ENCODE data around the gene SH3TC1.

SH3TC1 gene

DNA sequence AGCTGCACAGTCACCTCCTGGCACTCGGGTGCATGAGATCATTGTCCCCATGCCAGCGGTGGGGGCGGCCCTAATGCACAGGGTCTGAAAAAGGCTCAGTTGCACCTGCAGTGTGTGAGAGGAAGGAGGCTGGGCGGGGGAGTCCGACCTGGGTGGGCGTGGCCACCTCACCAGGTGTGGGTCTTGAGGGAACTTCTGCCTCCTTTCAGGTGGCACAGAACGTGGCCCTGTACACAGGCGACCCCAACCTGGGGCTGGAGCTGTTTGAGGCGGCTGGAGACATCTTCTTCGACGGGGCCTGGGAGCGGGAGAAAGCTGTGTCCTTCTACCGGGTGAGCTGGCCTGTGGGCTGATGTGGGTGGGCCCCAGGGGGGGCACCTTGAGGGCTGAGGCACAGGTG lies 36.1 kb downstream of the SH3TC1 start:
- H3K9me3 ChIP-seq (ENCODE audit: control insufficient read depth, insufficient read depth, low read length): no peaks in the 10 kb centered on the region
- H3K4me1 ChIP-seq (ENCODE audit: control insufficient read depth, insufficient read depth, low read length): peaks cover 4% of the 10 kb centered on the region; the same call in 1 of the 2 replicates
- no peak overlapping the region for H3K9ac ChIP-seq (ENCODE audit: low read depth, low read length)
- H3K36me3 ChIP-seq (ENCODE audit: control insufficient read depth, insufficient read depth, low read length): no peaks in the 10 kb centered on the region
- H3K4me3 ChIP-seq (ENCODE audit: low read depth, low read length): no peak overlapping the region
- no peaks in the 10 kb centered on the region for H3K27me3 ChIP-seq (ENCODE audit: control insufficient read depth, insufficient read depth, low read length)
- H3K27ac ChIP-seq (ENCODE audit: low read depth, low read length): no peak overlapping the region

DNA sequence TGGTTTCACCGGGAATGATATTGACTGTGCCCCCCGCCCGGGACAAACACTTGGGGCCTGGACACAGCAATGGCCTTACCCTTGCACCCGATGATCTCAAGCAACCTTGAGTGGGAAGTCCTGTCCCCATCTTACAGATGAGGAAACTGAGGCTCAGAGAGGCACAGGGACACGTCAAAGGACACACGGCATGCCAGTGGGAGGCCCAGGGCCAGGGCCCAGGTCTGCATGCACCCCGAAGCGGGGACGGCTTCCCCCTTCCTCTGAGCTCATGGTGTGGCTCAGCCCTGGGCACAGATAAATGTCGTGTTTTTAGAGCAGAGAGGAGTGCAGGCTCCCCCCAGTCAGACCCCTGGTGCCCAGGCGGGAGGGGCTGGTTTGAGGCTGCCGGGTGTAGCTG lies 36.6 kb downstream of the SH3TC1 start:
- Histone ChIP-seq H3K9ac (ENCODE audit: low read depth, low read length) (no peak overlapping the region), H3K27me3 (ENCODE audit: control insufficient read depth, insufficient read depth, low read length) (no peaks in the 10 kb centered on the region), H3K36me3 (ENCODE audit: control insufficient read depth, insufficient read depth, low read length) (no peaks in the 10 kb centered on the region), H3K4me1 (ENCODE audit: control insufficient read depth, insufficient read depth, low read length) (peaks cover 4% of the 10 kb centered on the region; the same call in 1 of the 2 replicates), H3K9me3 (ENCODE audit: control insufficient read depth, insufficient read depth, low read length) (no peaks in the 10 kb centered on the region), H3K4me3 (ENCODE audit: low read depth, low read length) (no peak overlapping the region), H3K27ac (ENCODE audit: low read depth, low read length) (no peak overlapping the region)

DNA sequence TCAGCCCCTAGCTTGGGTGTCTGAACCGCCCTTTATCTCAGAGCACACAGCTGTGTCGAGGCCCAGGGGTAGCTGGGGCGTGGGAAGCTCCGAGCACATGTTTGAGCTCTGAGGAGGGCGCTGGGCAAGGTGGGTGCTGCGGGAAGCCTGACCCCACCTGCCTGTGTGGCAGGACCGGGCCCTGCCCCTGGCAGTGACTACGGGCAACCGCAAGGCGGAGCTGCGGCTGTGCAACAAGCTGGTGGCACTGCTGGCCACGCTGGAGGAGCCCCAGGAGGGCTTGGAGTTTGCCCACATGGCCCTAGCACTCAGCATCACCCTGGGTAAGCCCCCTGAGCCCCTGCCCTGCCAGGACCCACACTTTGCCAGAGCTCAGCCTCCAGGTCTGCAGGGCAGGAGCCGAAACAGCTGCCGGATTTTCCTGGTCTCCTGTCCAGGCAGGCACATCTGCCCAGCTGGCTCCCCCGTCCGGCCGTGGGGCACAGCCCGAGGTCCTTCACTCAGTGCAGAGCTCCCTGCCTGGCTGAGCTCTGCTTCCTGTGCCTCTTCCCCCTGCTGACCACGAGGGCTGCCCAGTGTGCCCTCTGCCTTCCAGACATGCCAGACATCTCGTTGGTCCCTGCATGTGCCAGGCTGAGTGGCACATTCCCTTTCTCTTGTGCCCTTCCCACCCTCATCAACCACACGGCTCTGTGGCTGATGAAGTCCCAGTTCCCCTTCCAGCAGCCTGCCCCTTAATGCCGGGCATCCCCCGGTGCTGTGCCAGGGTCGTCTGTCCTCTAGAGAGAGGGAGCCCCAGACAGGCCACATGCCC lies 37.2 kb downstream of the SH3TC1 start:
- Histone ChIP-seq H3K36me3 (ENCODE audit: control insufficient read depth, insufficient read depth, low read length) (no peaks in the 10 kb centered on the region), H3K27me3 (ENCODE audit: control insufficient read depth, insufficient read depth, low read length) (no peaks in the 10 kb centered on the region), H3K9me3 (ENCODE audit: control insufficient read depth, insufficient read depth, low read length) (no peaks in the 10 kb centered on the region), H3K4me1 (ENCODE audit: control insufficient read depth, insufficient read depth, low read length) (peaks cover 4% of the 10 kb centered on the region; the same call in 1 of the 2 replicates), H3K27ac (ENCODE audit: low read depth, low read length) (no peak overlapping the region), H3K9ac (ENCODE audit: low read depth, low read length) (no peak overlapping the region), H3K4me3 (ENCODE audit: low read depth, low read length) (no peak overlapping the region)

DNA sequence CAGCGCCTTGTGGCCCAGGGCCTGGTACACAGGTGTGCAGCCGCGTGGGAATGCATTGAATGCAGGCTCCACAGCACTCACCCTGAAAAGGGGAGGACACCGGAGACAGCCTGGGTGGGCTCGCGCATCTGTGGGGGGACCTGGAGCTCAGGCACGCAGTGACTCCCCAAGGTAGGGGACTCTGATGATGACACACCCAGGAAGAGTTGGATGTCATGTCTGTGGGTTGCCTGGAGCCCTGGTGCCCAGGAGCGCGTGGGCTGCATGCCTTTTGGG lies 37.8 kb downstream of the SH3TC1 start:
- Histone ChIP-seq H3K4me3 (ENCODE audit: low read depth, low read length) (no peak overlapping the region), H3K9ac (ENCODE audit: low read depth, low read length) (no peak overlapping the region), H3K4me1 (ENCODE audit: control insufficient read depth, insufficient read depth, low read length) (peaks cover 4% of the 10 kb centered on the region; the same call in 1 of the 2 replicates), H3K27me3 (ENCODE audit: control insufficient read depth, insufficient read depth, low read length) (no peaks in the 10 kb centered on the region), H3K27ac (ENCODE audit: low read depth, low read length) (no peak overlapping the region), H3K36me3 (ENCODE audit: control insufficient read depth, insufficient read depth, low read length) (no peaks in the 10 kb centered on the region), H3K9me3 (ENCODE audit: control insufficient read depth, insufficient read depth, low read length) (no peaks in the 10 kb centered on the region)

DNA sequence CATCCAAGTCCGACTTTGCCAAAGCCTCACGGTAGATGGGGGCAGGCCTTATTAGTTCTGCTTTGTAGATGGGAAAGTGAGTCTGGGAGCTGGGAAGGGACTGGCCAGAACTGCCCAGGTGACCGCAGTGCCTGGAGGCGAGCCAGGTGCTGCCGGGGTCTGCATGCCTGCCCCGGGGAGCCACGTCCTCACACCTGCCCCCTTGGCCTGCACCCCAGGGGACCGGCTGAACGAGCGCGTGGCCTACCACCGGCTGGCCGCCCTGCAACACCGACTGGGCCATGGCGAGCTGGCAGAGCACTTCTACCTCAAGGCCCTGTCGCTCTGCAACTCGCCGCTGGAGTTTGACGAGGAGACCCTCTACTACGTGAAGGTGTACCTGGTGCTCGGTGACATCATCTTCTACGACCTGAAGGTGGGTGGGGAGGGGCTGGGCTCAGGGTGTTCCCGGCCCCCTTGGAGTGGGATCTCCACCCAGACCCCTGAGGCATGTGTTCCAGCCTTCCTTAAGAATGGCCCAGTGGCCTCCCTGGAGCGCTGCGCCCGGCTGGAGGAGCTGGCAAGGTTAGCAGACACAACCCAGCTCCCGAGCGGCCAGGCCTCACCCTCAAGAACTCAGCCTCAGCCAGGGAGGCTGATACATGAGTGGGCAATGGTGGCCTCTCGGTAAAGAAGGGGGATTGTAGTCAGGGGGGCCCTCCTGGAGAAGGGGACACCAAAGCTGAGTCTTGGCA lies 38.3 kb downstream of the SH3TC1 start:
- no peaks in the 10 kb centered on the region for H3K27me3 ChIP-seq (ENCODE audit: control insufficient read depth, insufficient read depth, low read length)
- H3K9ac ChIP-seq (ENCODE audit: low read depth, low read length): no peak overlapping the region
- H3K9me3 ChIP-seq (ENCODE audit: control insufficient read depth, insufficient read depth, low read length): no peaks in the 10 kb centered on the region
- H3K36me3 ChIP-seq (ENCODE audit: control insufficient read depth, insufficient read depth, low read length): no peaks in the 10 kb centered on the region
- peaks cover 4% of the 10 kb centered on the region; the same call in 1 of the 2 replicates for H3K4me1 ChIP-seq (ENCODE audit: control insufficient read depth, insufficient read depth, low read length)
- no peak overlapping the region for H3K4me3 ChIP-seq (ENCODE audit: low read depth, low read length)
- no peak overlapping the region for H3K27ac ChIP-seq (ENCODE audit: low read depth, low read length)

DNA sequence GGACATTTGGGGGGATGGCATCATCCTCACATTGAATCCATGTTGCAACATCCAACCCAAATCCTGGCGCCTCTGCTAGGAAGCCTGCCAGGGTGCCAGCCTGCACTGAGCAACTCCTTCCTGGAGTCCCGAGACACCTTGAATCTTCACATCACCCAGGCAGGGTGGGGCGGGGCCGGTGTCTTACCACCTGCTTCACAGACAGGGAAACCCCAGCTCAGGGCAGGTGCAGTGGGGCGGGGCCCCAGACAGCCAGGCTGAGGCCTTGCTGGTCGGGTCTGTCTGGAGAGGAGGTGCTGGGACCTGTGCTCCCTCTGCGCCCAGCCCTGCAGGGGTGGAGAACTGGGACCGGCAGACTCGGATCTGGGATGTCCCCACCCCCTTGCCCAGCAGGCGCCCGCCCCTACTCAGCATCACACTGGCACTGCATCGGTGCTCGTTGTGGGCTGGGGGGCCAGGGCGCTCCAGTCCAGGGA lies 39.0 kb downstream of the SH3TC1 start:
- no peak overlapping the region for H3K27ac ChIP-seq (ENCODE audit: low read depth, low read length)
- no peak overlapping the region for H3K9ac ChIP-seq (ENCODE audit: low read depth, low read length)
- H3K4me1 ChIP-seq (ENCODE audit: control insufficient read depth, insufficient read depth, low read length): peaks cover 4% of the 10 kb centered on the region; the same call in 1 of the 2 replicates
- no peak overlapping the region for H3K4me3 ChIP-seq (ENCODE audit: low read depth, low read length)
- H3K27me3 ChIP-seq (ENCODE audit: control insufficient read depth, insufficient read depth, low read length): no peaks in the 10 kb centered on the region
- no peaks in the 10 kb centered on the region for H3K9me3 ChIP-seq (ENCODE audit: control insufficient read depth, insufficient read depth, low read length)
- H3K36me3 ChIP-seq (ENCODE audit: control insufficient read depth, insufficient read depth, low read length): no peaks in the 10 kb centered on the region

DNA sequence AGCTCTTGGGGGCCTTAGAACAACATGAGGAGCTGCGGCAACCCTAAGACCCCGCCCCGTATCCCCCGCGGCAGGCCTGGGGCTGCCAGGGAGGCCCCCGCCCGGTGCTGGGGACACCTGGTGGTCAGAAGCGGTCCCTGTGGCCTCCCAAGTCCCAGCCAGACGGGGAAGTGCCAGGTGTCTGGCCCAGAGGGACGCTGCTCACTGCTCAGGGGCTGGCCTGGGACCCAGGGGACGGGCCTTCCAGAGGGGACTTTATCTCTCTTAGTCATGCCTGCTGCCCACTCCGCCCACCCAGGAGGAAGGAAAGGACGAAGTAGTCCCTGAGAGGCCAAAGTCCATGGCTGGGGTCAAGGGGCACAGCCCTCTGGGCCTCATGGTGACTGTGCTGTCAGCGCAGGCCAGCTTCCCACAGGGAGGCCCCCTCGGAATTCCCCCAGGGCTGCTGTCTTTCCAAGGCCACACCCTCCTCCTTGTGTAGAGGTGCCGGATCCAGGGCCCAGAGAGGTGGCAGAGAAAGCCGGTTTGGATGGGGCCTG lies 39.5 kb downstream of the SH3TC1 start:
- H3K27me3 ChIP-seq (ENCODE audit: control insufficient read depth, insufficient read depth, low read length): no peaks in the 10 kb centered on the region
- H3K27ac ChIP-seq (ENCODE audit: low read depth, low read length): no peak overlapping the region
- peaks cover 4% of the 10 kb centered on the region; the same call in 1 of the 2 replicates for H3K4me1 ChIP-seq (ENCODE audit: control insufficient read depth, insufficient read depth, low read length)
- H3K36me3 ChIP-seq (ENCODE audit: control insufficient read depth, insufficient read depth, low read length): no peaks in the 10 kb centered on the region
- no peak overlapping the region for H3K9ac ChIP-seq (ENCODE audit: low read depth, low read length)
- no peaks in the 10 kb centered on the region for H3K9me3 ChIP-seq (ENCODE audit: control insufficient read depth, insufficient read depth, low read length)
- H3K4me3 ChIP-seq (ENCODE audit: low read depth, low read length): no peak overlapping the region

DNA sequence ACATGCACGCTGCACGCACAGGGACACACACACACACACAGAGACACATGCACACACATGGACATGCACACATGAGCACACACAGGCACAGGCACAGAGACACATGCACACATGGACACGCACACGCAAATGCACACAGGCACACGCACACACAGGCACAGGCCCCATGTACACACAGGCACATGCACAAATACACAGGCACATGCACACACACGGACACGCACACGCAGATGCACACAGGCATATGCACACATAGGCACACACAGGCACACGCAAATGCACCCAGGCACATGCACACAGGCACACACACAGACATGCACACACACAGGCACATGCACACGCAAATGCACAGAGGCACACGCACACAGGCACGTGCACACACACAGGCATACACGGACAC lies 40.1 kb downstream of the SH3TC1 start:
- Histone ChIP-seq H3K4me1 (ENCODE audit: control insufficient read depth, insufficient read depth, low read length) (peaks cover 4% of the 10 kb centered on the region; the same call in 1 of the 2 replicates), H3K9me3 (ENCODE audit: control insufficient read depth, insufficient read depth, low read length) (no peaks in the 10 kb centered on the region)

DNA sequence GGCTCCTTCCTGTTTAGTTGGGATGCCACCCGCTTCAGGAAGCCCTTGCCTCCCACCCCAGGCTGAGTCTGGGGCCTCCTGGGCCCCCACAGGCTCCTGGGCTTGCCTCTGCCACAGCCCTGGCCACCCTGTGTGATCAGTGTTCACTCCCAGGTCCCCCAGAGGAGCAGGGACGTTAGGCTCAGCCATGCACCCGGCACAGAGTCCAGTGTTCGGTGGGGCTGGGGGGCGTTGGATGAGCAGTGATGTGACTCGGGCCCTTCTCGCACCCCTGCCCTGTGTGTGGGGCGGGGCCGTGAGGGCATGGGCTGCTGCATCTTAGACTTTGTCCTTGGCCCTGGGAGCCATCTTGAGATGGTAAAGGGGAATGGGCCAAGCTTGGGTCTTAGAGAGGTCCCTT lies 40.6 kb downstream of the SH3TC1 start:
- peaks cover 4% of the 10 kb centered on the region; the same call in 1 of the 2 replicates for H3K4me1 ChIP-seq (ENCODE audit: control insufficient read depth, insufficient read depth, low read length)
- H3K9ac ChIP-seq (ENCODE audit: low read depth, low read length): no peak overlapping the region
- H3K4me3 ChIP-seq (ENCODE audit: low read depth, low read length): no peak overlapping the region
- no peaks in the 10 kb centered on the region for H3K36me3 ChIP-seq (ENCODE audit: control insufficient read depth, insufficient read depth, low read length)
- no peaks in the 10 kb centered on the region for H3K9me3 ChIP-seq (ENCODE audit: control insufficient read depth, insufficient read depth, low read length)
- H3K27ac ChIP-seq (ENCODE audit: low read depth, low read length): no peak overlapping the region
- no peaks in the 10 kb centered on the region for H3K27me3 ChIP-seq (ENCODE audit: control insufficient read depth, insufficient read depth, low read length)

More for the DNA sequence above, 40.1 kb downstream of the SH3TC1 start:
- no peaks in the 10 kb centered on the region for H3K27me3 ChIP-seq (ENCODE audit: control insufficient read depth, insufficient read depth, low read length)
- H3K4me3 ChIP-seq (ENCODE audit: low read depth, low read length): no peak overlapping the region
- no peak overlapping the region for H3K27ac ChIP-seq (ENCODE audit: low read depth, low read length)
- no peaks in the 10 kb centered on the region for H3K36me3 ChIP-seq (ENCODE audit: control insufficient read depth, insufficient read depth, low read length)
- H3K9ac ChIP-seq (ENCODE audit: low read depth, low read length): no peak overlapping the region

DNA sequence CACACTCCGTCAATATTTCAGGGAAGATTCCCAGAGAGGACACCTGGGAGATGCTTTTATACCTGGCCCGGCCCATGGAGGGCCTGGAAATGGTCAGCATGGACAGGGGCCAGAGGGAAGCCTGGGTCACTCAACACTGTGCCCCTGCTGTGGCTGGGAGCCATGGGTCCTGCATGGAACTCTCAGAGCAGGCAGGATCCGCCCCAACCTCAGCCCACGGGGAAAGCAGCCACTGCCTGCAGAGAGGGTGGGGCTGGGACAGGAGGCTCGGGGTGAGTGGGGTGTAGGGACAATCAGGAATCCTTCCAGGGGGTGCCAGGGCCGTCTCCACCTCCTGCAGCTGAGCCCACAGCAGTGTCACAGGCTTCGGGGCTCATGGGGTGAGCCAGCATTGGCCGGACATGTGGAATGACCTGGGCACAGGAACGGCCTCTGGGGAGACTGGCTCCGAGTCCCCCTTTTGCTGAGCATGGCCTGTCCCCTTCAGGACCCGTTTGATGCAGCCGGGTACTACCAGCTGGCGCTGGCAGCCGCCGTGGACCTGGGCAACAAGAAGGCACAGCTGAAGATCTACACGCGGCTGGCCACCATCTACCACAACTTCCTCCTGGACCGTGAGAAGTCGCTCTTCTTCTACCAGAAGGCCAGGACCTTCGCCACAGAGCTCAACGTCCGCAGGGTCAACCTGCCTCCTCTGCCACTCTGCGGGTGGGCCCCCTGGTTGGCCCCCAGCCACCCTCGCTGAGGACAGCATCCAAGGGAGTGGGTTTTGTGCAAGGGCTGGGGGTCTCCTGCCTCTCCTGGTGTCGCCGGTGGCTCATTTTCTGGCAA lies 41.3 kb downstream of the SH3TC1 start:
- H3K36me3 ChIP-seq (ENCODE audit: control insufficient read depth, insufficient read depth, low read length): no peaks in the 10 kb centered on the region

More for the DNA sequence above, 41.3 kb downstream of the SH3TC1 start:
- Histone ChIP-seq H3K27me3 (ENCODE audit: control insufficient read depth, insufficient read depth, low read length) (no peaks in the 10 kb centered on the region), H3K4me1 (ENCODE audit: control insufficient read depth, insufficient read depth, low read length) (peaks cover 4% of the 10 kb centered on the region; the same call in 1 of the 2 replicates), H3K9ac (ENCODE audit: low read depth, low read length) (no peak overlapping the region), H3K27ac (ENCODE audit: low read depth, low read length) (no peak overlapping the region), H3K9me3 (ENCODE audit: control insufficient read depth, insufficient read depth, low read length) (no peaks in the 10 kb centered on the region), H3K4me3 (ENCODE audit: low read depth, low read length) (no peak overlapping the region)

Data from HUES48 (cell line).